H1 (cell line): ENCODE measurements around the gene TLE5. TPM values are rescaled to one million over a fixed set of nuclear protein-coding genes. Genes with fewer than 3 reads are reported as not detected.

Source experiments
- CTCF ChIA-PET: fragments of 300-600 bp; sonication (Branson Sonifier 250); formaldehyde crosslinking; loops from one replicate; lab custom pipeline; 2021; ENCODE audit not compliant: partially characterized antibody; lab: Charles Lee
- POLR2A ChIA-PET: fragments of 300-600 bp; sonication (Branson Sonifier 250); formaldehyde crosslinking; loops from one replicate; lab custom pipeline; 2021; ENCODE audit warnings: inconsistent platforms; ENCODE audit not compliant: partially characterized antibody; lab: Charles Lee
- DNase-seq, 2 experiments: peaks; one replicate each; pipeline versions ENCODE4 v3.0.0 to v3.0.0-alpha.2; 2010 to 2022; ENCODE audit warnings: low spot score in 2 of 2, low read depth in 1 of 2, mixed read lengths in 1 of 2
- FAIRE-seq: peaks from 2 replicates; lab custom pipeline; 2011; peaks lifted over from hg19 to GRCh38; lab: Jason Lieb, UNC
- H2AFZ ChIP-seq: 2 replicates; pipeline ENCODE4 v1.8.1; 2012; ENCODE audit warnings: low read length, inconsistent platforms
- H2AK5ac ChIP-seq: 2 replicates; pipeline ENCODE4 v1.6.1; 2013; ENCODE audit warnings: low read depth, low read length
- H2BK120ac ChIP-seq: replicated peaks from 2 replicates; pipeline ENCODE3; 2013; ENCODE audit warnings: low read depth, low read length, inconsistent platforms
- H2BK12ac ChIP-seq: 2 replicates; pipeline ENCODE4 v1.6.1; 2013; ENCODE audit warnings: low read depth, low read length
- H2BK15ac ChIP-seq: 2 replicates; pipeline ENCODE4 v1.6.1; 2013; ENCODE audit warnings: low read length
- H2BK20ac ChIP-seq: 2 replicates; pipeline ENCODE4 v1.6.1; 2013; ENCODE audit warnings: low read length
- H2BK5ac ChIP-seq: 2 replicates; pipeline ENCODE4 v1.6.1; 2013; ENCODE audit warnings: low read depth, low read length
- H3K14ac ChIP-seq: 2 replicates; pipeline ENCODE4 v1.6.1; 2013; ENCODE audit warnings: inconsistent platforms; ENCODE audit not compliant: insufficient read length
- H3K18ac ChIP-seq: 2 replicates; pipeline ENCODE4 v1.6.1; 2013; ENCODE audit warnings: low read length; ENCODE audit errors: extremely low read depth
- H3K23ac ChIP-seq: 2 replicates; pipeline ENCODE4 v1.6.1; 2013; ENCODE audit warnings: inconsistent platforms; ENCODE audit not compliant: insufficient read length
- H3K23me2 ChIP-seq: 2 replicates; pipeline ENCODE4 v1.6.1; 2013; ENCODE audit warnings: low read depth, low read length
- H3K27ac ChIP-seq: 2 replicates; pipeline ENCODE4 v1.6.1; 2011; ENCODE audit warnings: low read depth, low read length, inconsistent platforms
- H3K27me3 ChIP-seq, 4 experiments: replicated peaks in 1 of 4; 1 replicate in 1 of 4; 2 replicates in 3 of 4; pipeline versions ENCODE4 v1.6.1 to v1.8.1; 2011 to 2013; ENCODE audit warnings: low read length in 3 of 4, mild to moderate bottlenecking in 3 of 4, inconsistent platforms in 2 of 4, mixed read lengths in 2 of 4, moderate library complexity in 1 of 4; ENCODE audit not compliant: control insufficient read depth in 3 of 4, insufficient read depth in 3 of 4; ENCODE audit errors: extremely low read depth in 1 of 4
- H3K36me3 ChIP-seq, 4 experiments: 2 replicates each; pipeline versions ENCODE4 v1.6.1 to v1.8.1; 2011 to 2013; ENCODE audit warnings: mild to moderate bottlenecking in 4 of 4, low read length in 3 of 4, moderate library complexity in 2 of 4, control low read depth in 1 of 4, inconsistent platforms in 1 of 4; ENCODE audit not compliant: insufficient read depth in 4 of 4, control insufficient read depth in 2 of 4
- H3K4ac ChIP-seq: replicated peaks from 2 replicates; pipeline ENCODE3; 2013; ENCODE audit warnings: low read length, low read depth, mixed read lengths, inconsistent platforms; ENCODE audit not compliant: insufficient read length
- H3K4me1 ChIP-seq, 4 experiments: replicated peaks in 1 of 4; 1 replicate in 1 of 4; 2 replicates in 3 of 4; pipeline versions ENCODE4 v1.6.1 to v1.8.1; 2011 to 2013; ENCODE audit warnings: low read length in 3 of 4, inconsistent platforms in 2 of 4, mixed read lengths in 1 of 4; ENCODE audit not compliant: insufficient read depth in 4 of 4, control insufficient read depth in 3 of 4
- H3K4me2 ChIP-seq, 2 experiments: 2 replicates each; pipeline versions ENCODE4 v1.6.1 to v1.8.1; 2011 to 2013; ENCODE audit warnings: low read depth in 2 of 2, low read length in 2 of 2, control low read depth in 1 of 2, inconsistent platforms in 1 of 2, mild to moderate bottlenecking in 1 of 2; ENCODE audit not compliant: insufficient read depth in 1 of 2
- H3K4me3 ChIP-seq, 4 experiments: fragments of 200-600, 300-600 bp in 1 of 4; sonication (generic), shearing (Covaris generic), sonication (Bioruptor Twin) in 1 of 4; 2 replicates each; pipeline versions ENCODE4 v1.5.1 to v1.8.1; 2011 to 2016; ENCODE audit warnings: low read length in 4 of 4, low read depth in 3 of 4, control low read depth in 2 of 4, inconsistent platforms in 2 of 4, mild to moderate bottlenecking in 2 of 4, mixed read lengths in 1 of 4, moderate library complexity in 1 of 4; ENCODE audit not compliant: insufficient read depth in 2 of 4; ENCODE audit errors: extremely low read depth in 1 of 4
- H3K56ac ChIP-seq: replicated peaks from 2 replicates; pipeline ENCODE3; 2013; ENCODE audit warnings: low read depth, mild to moderate bottlenecking, mixed read lengths, low read length, inconsistent platforms; ENCODE audit not compliant: insufficient read length
- H3K79me1 ChIP-seq: 2 replicates; pipeline ENCODE4 v1.6.1; 2013; ENCODE audit warnings: low read depth, low read length, control low read depth
- H3K79me2 ChIP-seq, 2 experiments: 2 replicates each; pipeline versions ENCODE4 v1.6.1 to v1.8.1; 2012 to 2013; ENCODE audit warnings: low read length in 2 of 2, mild to moderate bottlenecking in 2 of 2, inconsistent platforms in 1 of 2; ENCODE audit not compliant: insufficient read depth in 2 of 2, control insufficient read depth in 1 of 2
- H3K9ac ChIP-seq, 4 experiments: replicated peaks in 1 of 4; 1 replicate in 1 of 4; 2 replicates in 3 of 4; pipeline versions ENCODE4 v1.6.1 to v1.8.1; 2011 to 2013; ENCODE audit warnings: low read depth in 3 of 4, low read length in 3 of 4, control low read depth in 2 of 4, mild to moderate bottlenecking in 2 of 4, moderate library complexity in 2 of 4, inconsistent platforms in 1 of 4; ENCODE audit errors: extremely low read depth in 1 of 4
- H3K9me3 ChIP-seq, 2 experiments: 2 replicates each; pipeline versions ENCODE4 v1.6.1 to v1.8.1; 2012 to 2013; ENCODE audit warnings: mild to moderate bottlenecking in 2 of 2, moderate library complexity in 2 of 2, control low read depth in 1 of 2, inconsistent platforms in 1 of 2, low read depth in 1 of 2, low read length in 1 of 2, mixed read lengths in 1 of 2; ENCODE audit not compliant: insufficient read depth in 2 of 2
- H4K20me1 ChIP-seq, 2 experiments: replicated peaks in 1 of 2; 2 replicates each; pipeline versions ENCODE3 to v1.8.1; 2011 to 2013; ENCODE audit warnings: inconsistent platforms in 2 of 2, low read length in 2 of 2, mild to moderate bottlenecking in 1 of 2; ENCODE audit not compliant: insufficient read depth in 2 of 2, control insufficient read depth in 1 of 2
- H4K5ac ChIP-seq: 2 replicates; pipeline ENCODE4 v1.6.1; 2013; ENCODE audit warnings: low read length, low read depth, mixed read lengths, inconsistent platforms; ENCODE audit not compliant: insufficient read length
- H4K8ac ChIP-seq: 2 replicates; pipeline ENCODE4 v1.8.0; 2013; ENCODE audit warnings: mild to moderate bottlenecking, moderate library complexity, low read length, inconsistent platforms; ENCODE audit not compliant: insufficient read depth; ENCODE audit errors: extremely low read depth
- H4K91ac ChIP-seq: replicated peaks from 2 replicates; pipeline ENCODE3; 2013; ENCODE audit warnings: low read length, mixed read lengths, inconsistent platforms; ENCODE audit not compliant: insufficient read length
- CEBPB ChIP-seq: IDR thresholded peaks from 2 replicates; pipeline ENCODE4 v1.6.1; 2012; ENCODE audit warnings: low read depth, low read length
- CHD1 ChIP-seq: IDR thresholded peaks from 2 replicates; pipeline ENCODE4 v1.6.1; 2012; ENCODE audit warnings: low read depth, low read length, improper control_type of control experiment
- CHD2 ChIP-seq: IDR thresholded peaks from 2 replicates; pipeline ENCODE4 v1.6.1; 2012; ENCODE audit warnings: low read length, improper control_type of control experiment
- CREB1 ChIP-seq: IDR thresholded peaks from 2 replicates; pipeline ENCODE4 v1.6.1; 2012; ENCODE audit warnings: inconsistent platforms
- CTBP2 ChIP-seq: IDR thresholded peaks from 2 replicates; pipeline ENCODE4 v1.7.0; 2011; ENCODE audit warnings: borderline replicate concordance, mild to moderate bottlenecking, moderate library complexity, mixed read lengths, low read length; ENCODE audit not compliant: insufficient read depth, insufficient read length
- CTCF ChIP-seq, 3 experiments: IDR thresholded peaks; 1 replicate in 2 of 3; 2 replicates in 1 of 3; pipeline versions ENCODE4 v1.5.1 to v1.6.1; 2011; ENCODE audit warnings: low read length in 3 of 3, mild to moderate bottlenecking in 3 of 3, inconsistent platforms in 2 of 3, low read depth in 1 of 3, moderate library complexity in 1 of 3; ENCODE audit not compliant: insufficient read depth in 1 of 3; ENCODE audit errors: control extremely low read depth in 1 of 3
- EZH2 ChIP-seq: fragments of 200-600 bp; sonication (generic); IDR thresholded peaks from 2 replicates; pipeline ENCODE4 v1.7.1; 2012; ENCODE audit warnings: low read depth, mild to moderate bottlenecking, moderate library complexity, low read length, inconsistent platforms; ENCODE audit not compliant: severe bottlenecking
- HDAC6 ChIP-seq: IDR thresholded peaks from one replicate; pipeline ENCODE4 v1.7.1; 2012; ENCODE audit warnings: low read depth, mild to moderate bottlenecking, inconsistent platforms, low read length, moderate library complexity
- KDM5A ChIP-seq: fragments of 200-600 bp; IDR thresholded peaks from 2 replicates; pipeline ENCODE4 v1.7.1; 2012; ENCODE audit warnings: mild to moderate bottlenecking, low read length, inconsistent platforms, mixed read lengths
- NRF1 ChIP-seq: IDR thresholded peaks from 2 replicates; pipeline ENCODE4 v1.6.1; 2011; ENCODE audit warnings: mild to moderate bottlenecking, low read depth, low read length, improper control_type of control experiment
- USF2 ChIP-seq: IDR thresholded peaks from 2 replicates; pipeline ENCODE4 v1.6.1; 2011; ENCODE audit warnings: low read length, improper control_type of control experiment
- WGBS, 2 experiments: shearing (Covaris generic) in 1 of 2; methylation state at CpG; one replicate each; pipeline versions ENCODE4 v1.1.6 to v1.1.7; 2013 to 2015; ENCODE audit warnings: low lambda C conversion rate in 2 of 2, mixed read lengths in 2 of 2, inconsistent platforms in 1 of 2, low coverage in 1 of 2, missing lambda C conversion rate in 1 of 2; ENCODE audit not compliant: insufficient replicate concordance in 2 of 2, insufficient coverage in 1 of 2, insufficient read length in 1 of 2; ENCODE audit errors: extremely low coverage in 1 of 2, missing lambda C conversion rate in 1 of 2; 5-methylcytosine and 5-hydroxymethylcytosine counted together
- polyA plus RNA-seq, 7 experiments: library from polyadenylated mRNA; depleted of rRNA in 3 of 7; stranded (reverse) in 5 of 7; unstranded in 2 of 7; fragments of >200 nt in 5 of 7; fragments of 200-250 nt in 2 of 7; gene quantifications; 1 replicate in 5 of 7; 2 replicates in 1 of 7; 4 replicates in 1 of 7; pipeline versions ENCODE4 v1.2.1 to v1.2.3, GENCODE V29; 2011 to 2013; ENCODE audit warnings: missing spikeins in 2 of 7, mixed read lengths in 2 of 7
- total RNA-seq: library from RNA; stranded (reverse); fragmentation: NEBNext Ultra II Directional; extraction: Animal tissue kit (Norgen Biotek cat#: 25700); gene quantifications from 2 replicates; pipeline ENCODE4 v1.2.1, GENCODE V29; 2021

Gene TLE5
- total and polyA plus RNA-seq, 2 of the 8 experiments (the other 6 are each of a cell fraction or from before 2014, with no cell fraction given) = 187 to 285 TPM

GRCh38 chr19:3068071-3068470, 5.8 kb upstream of the TLE5 start:
- H3K4me3 ChIP-seq = no peak overlapping the region
- ChIA-PET CTCF (interaction anchor here (0.7 to 1.6 kb wide), 8 partner anchors 13 to 95 kb away, joined by 3 to 8 read pairs (median 3); no protein-coding TSS in a partner anchor), POLR2A (interaction anchor here (0.8 to 1.0 kb wide), 3 partner anchors 10 to 15 kb away, joined by 3 to 5 read pairs (median 4); no protein-coding TSS in a partner anchor)
- H2BK120ac ChIP-seq = no peak overlapping the region
- no peak overlapping the region for H3K4me2 ChIP-seq
- no peak overlapping the region for H2AK5ac ChIP-seq
- no peak overlapping the region for H3K9ac ChIP-seq
- H3K9me3 ChIP-seq = no peaks in the 10 kb centered on the region
- H2BK20ac ChIP-seq = no peak overlapping the region
- H2BK12ac ChIP-seq = no peak overlapping the region
- no peak overlapping the region for H2AFZ ChIP-seq
- H2BK15ac ChIP-seq = 0 out of 2 replicates have a peak overlapping the region, but pooled peaks have one; percentile 61
- no peak overlapping the region for H3K56ac ChIP-seq
- no peak overlapping the region for H3K14ac ChIP-seq
- no peak overlapping the region for H3K4ac ChIP-seq
- no peak overlapping the region for H4K91ac ChIP-seq
- DNase-seq = no peak
- peaks cover 0 to 4% (median 1%) of the 10 kb centered on the region in 4 experiments; a peak in 2 of 7 replicates for H3K4me1 ChIP-seq
- H3K27me3 ChIP-seq = no peaks in the 10 kb centered on the region
- H4K20me1 ChIP-seq = no peaks in the 10 kb centered on the region
- no peaks in the 10 kb centered on the region for H3K79me2 ChIP-seq
- no peaks in the 10 kb centered on the region for H3K36me3 ChIP-seq
- H2BK5ac ChIP-seq = no peak overlapping the region
- no peak overlapping the region for H4K5ac ChIP-seq
- H3K23me2 ChIP-seq = no peaks in the 10 kb centered on the region
- FAIRE-seq = no peak
- no peaks in the 10 kb centered on the region for H3K79me1 ChIP-seq
- WGBS, 2 experiments = 76% methylated on average over 17 of the region's 21 CpGs; no CpG with 5 or more reads in 1 of the 2 experiments
- H3K18ac ChIP-seq = no peak overlapping the region
- no peak overlapping the region for H3K23ac ChIP-seq
- no peak overlapping the region for H3K27ac ChIP-seq
- H4K8ac ChIP-seq = no peak overlapping the region; the same call in 1 of the 2 replicates
- no peak for TF ChIP-seq NRF1
- no peak for TF ChIP-seq CTBP2
- no peak for TF ChIP-seq CEBPB
- TF ChIP-seq HDAC6 = no peak
- no peak for TF ChIP-seq CHD1
- TF ChIP-seq CTCF (IDR thresholded peaks at IDR 0.05; ENCODE audit: control extremely low read depth in 1 of 3, insufficient read depth in 1 of 3, low read depth in 1 of 3, low read length in 3 of 3) = no peak
- TF ChIP-seq CHD2 = no peak
- no peak for TF ChIP-seq KDM5A
- no peak for TF ChIP-seq CREB1
- TF ChIP-seq EZH2 = no peak
- no peak for TF ChIP-seq USF2
